Natural killer cell (primary cell): ENCODE results near the gene TNIK. TPM values are rescaled to one million over a fixed set of nuclear protein-coding genes. Genes with fewer than 3 reads are reported as not detected.

ENCODE experiments used
- ATAC-seq, 3 donors: fragments of 150-1000 bp in 2 of 3; fragments of 200-7000 bp in 1 of 3; cut with Tn5 transposase; 1 replicate in 1 of 3; 2 replicates in 2 of 3; pipeline ENCODE4 v1.10.0; 2021; ENCODE audit warnings: mild to moderate bottlenecking in 2 of 3, moderate library complexity in 2 of 3
- DNase-seq, 2 donors: peaks; one replicate each; pipeline versions ENCODE4 v3.0.0 to v3.0.0-alpha.2; 2013 to 2021; ENCODE audit warnings: mixed read lengths in 1 of 2
- H3K27ac ChIP-seq: one replicate; pipeline ENCODE4 v1.5.1; 2013; ENCODE audit warnings: mild to moderate bottlenecking, low read length
- H3K27me3 ChIP-seq: one replicate; pipeline ENCODE4 v1.6.1; 2013; ENCODE audit warnings: low read length; ENCODE audit not compliant: control insufficient read depth, insufficient read depth
- H3K36me3 ChIP-seq: one replicate; pipeline ENCODE4 v1.6.1; 2013; ENCODE audit warnings: low read length; ENCODE audit not compliant: control insufficient read depth, insufficient read depth
- H3K4me1 ChIP-seq: one replicate; pipeline ENCODE4 v1.6.1; 2013; ENCODE audit warnings: low read length; ENCODE audit not compliant: control insufficient read depth, insufficient read depth
- H3K4me3 ChIP-seq: one replicate; pipeline ENCODE4 v1.5.1; 2013; ENCODE audit warnings: low read length
- H3K9me3 ChIP-seq: one replicate; pipeline ENCODE4 v1.6.1; 2013; ENCODE audit warnings: low read length; ENCODE audit not compliant: control insufficient read depth, insufficient read depth
- H3K27ac Mint-ChIP-seq, 2 donors: one replicate each; pipeline ENCODE4 v1.8.0; 2022; ENCODE audit warnings: mild to moderate bottlenecking in 2 of 2, mixed read lengths in 2 of 2, moderate library complexity in 1 of 2
- H3K27me3 Mint-ChIP-seq, 2 donors: one replicate each; pipeline ENCODE4 v1.8.0; 2022; ENCODE audit warnings: low read depth in 2 of 2, mixed read lengths in 2 of 2
- H3K36me3 Mint-ChIP-seq: one replicate; pipeline ENCODE4 v1.8.0; 2022; ENCODE audit warnings: mixed read lengths
- H3K4me1 Mint-ChIP-seq, 2 donors: one replicate each; pipeline ENCODE4 v1.8.0; 2022; ENCODE audit warnings: mixed read lengths in 2 of 2
- H3K4me3 Mint-ChIP-seq: one replicate; pipeline ENCODE4 v1.8.0; 2022; ENCODE audit warnings: mild to moderate bottlenecking, moderate library complexity, mixed read lengths
- H3K9me3 Mint-ChIP-seq, 2 donors: one replicate each; pipeline ENCODE4 v1.8.0; 2022; ENCODE audit warnings: mixed read lengths in 2 of 2
- WGBS: methylation state at CpG from one replicate; pipeline ENCODE4 v1.1.7; 2013; ENCODE audit warnings: missing lambda C conversion rate; ENCODE audit not compliant: insufficient coverage; 5-methylcytosine and 5-hydroxymethylcytosine counted together
- intact Hi-C: fragments of 100-400 bp; cut with micrococcal nuclease; formaldehyde crosslinking; loops from one replicate; pipeline ENCODE4 v1.14.2; 2022
- total RNA-seq, 4 donors: library from RNA; stranded (reverse); fragments of 120-200 nt in 1 of 4; gene quantifications; one replicate each; pipeline versions ENCODE4 v1.2.3 to v1.2.4, GENCODE V29; 2013 to 2022
- TF ChIP-seq, protein P1 (sequence below): fragments of 200-600 bp; IDR thresholded peaks from one replicate; pipeline ENCODE4 v1.8.0; 2022; ENCODE audit warnings: antibody characterized with exemption

Gene TNIK
- total RNA-seq, 3 donors from 2014 or later (not counting 1 experiment from before 2014, with no cell fraction given) = 93.7 to 122 (median 119) TPM

DNA sequence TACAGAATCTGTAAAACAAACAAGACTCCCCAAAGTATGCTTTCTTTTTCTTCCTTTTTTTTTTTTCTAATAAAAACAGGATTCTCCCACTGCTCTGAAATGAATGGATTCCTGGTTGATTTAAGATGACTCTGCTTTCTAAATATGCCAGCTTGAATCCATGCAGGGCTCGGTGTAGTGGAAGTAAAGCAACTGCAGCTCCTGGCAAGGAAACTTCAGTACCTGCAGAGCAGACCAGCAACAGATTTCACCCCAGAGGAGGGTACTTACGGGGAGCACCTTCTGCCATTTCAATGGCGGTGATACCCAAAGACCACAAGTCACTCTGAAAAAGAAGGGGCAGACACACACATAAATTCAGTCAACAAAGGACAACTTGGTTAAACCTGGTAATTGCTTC, 283.1 kb downstream of the TNIK start:
- no peak for ATAC-seq
- no peaks in the 10 kb centered on the region for H3K27me3 ChIP-seq
- no peak overlapping the region for H3K27ac ChIP-seq
- 98% methylated on average over 3 of the region's 3 CpGs for WGBS
- no peaks in the 10 kb centered on the region for H3K36me3 Mint-ChIP-seq
- no peak for DNase-seq
- intact Hi-C loops = no loop called here
- no peaks in the 10 kb centered on the region for H3K9me3 ChIP-seq
- no peaks in the 10 kb centered on the region for H3K4me1 ChIP-seq
- H3K4me3 Mint-ChIP-seq = no peak overlapping the region
- no peak overlapping the region for H3K27ac Mint-ChIP-seq
- H3K4me3 ChIP-seq = no peak overlapping the region
- TF ChIP-seq, protein P1, sequence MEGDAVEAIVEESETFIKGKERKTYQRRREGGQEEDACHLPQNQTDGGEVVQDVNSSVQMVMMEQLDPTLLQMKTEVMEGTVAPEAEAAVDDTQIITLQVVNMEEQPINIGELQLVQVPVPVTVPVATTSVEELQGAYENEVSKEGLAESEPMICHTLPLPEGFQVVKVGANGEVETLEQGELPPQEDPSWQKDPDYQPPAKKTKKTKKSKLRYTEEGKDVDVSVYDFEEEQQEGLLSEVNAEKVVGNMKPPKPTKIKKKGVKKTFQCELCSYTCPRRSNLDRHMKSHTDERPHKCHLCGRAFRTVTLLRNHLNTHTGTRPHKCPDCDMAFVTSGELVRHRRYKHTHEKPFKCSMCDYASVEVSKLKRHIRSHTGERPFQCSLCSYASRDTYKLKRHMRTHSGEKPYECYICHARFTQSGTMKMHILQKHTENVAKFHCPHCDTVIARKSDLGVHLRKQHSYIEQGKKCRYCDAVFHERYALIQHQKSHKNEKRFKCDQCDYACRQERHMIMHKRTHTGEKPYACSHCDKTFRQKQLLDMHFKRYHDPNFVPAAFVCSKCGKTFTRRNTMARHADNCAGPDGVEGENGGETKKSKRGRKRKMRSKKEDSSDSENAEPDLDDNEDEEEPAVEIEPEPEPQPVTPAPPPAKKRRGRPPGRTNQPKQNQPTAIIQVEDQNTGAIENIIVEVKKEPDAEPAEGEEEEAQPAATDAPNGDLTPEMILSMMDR = no peak
- no peaks in the 10 kb centered on the region for H3K27me3 Mint-ChIP-seq
- H3K36me3 ChIP-seq = peaks cover 18% of the 10 kb centered on the region
- no peaks in the 10 kb centered on the region for H3K9me3 Mint-ChIP-seq
- H3K4me1 Mint-ChIP-seq = peaks cover 29 to 34% of the 10 kb centered on the region in 2 donors

DNA sequence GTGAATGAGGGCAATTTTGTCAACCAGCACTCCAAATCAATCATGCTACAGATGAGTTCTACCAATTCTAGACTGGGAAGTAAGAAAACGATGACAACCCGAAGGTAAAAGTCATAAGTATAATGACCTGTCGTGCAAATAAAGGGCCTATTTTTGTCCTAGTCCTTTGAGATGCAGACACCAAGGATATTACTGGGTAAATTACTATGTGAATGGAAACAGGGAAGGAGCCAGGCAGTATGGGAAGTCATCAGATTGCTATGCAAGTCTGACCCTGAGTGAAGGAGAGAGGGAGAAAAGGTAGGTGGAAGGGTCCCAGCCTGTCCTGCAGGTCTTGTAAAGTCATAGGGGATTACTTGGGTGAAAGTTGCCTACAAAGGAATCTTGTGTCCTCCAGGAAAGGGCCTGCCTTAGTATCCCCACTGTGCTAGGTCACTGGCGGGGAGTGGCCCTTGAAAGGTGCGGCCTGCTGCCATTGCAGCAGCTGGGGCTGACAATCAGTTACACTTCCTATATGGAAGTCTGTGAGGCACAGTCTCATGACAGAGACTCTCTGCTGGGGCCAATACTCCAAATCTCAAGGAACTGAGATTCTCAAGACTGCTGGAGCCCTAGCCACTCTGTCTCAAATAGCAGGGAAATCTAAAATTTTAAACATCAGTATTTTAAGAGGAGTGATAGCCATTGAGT, 283.8 kb downstream of the TNIK start:
- H3K27ac Mint-ChIP-seq = no peak overlapping the region

GRCh38 chr3:171175741-171176234, 284.4 kb downstream of the TNIK start:
- H3K36me3 Mint-ChIP-seq = no peaks in the 10 kb centered on the region
- DNase-seq (no peak), ATAC-seq (no peak)
- no peak overlapping the region for H3K4me3 Mint-ChIP-seq
- H3K4me3 ChIP-seq = no peak overlapping the region
- H3K4me1 ChIP-seq = no peaks in the 10 kb centered on the region
- TF ChIP-seq, protein P1 = no peak
- no peaks in the 10 kb centered on the region for H3K9me3 ChIP-seq
- H3K36me3 ChIP-seq = peaks cover 21% of the 10 kb centered on the region
- no peaks in the 10 kb centered on the region for H3K9me3 Mint-ChIP-seq
- no peak overlapping the region for H3K27ac ChIP-seq
- intact Hi-C loops = no loop called here
- no peaks in the 10 kb centered on the region for H3K27me3 ChIP-seq
- no peak overlapping the region for H3K27ac Mint-ChIP-seq
- WGBS = 99% methylated on average over 6 of the region's 7 CpGs
- no peaks in the 10 kb centered on the region for H3K27me3 Mint-ChIP-seq
- peaks cover 22 to 27% of the 10 kb centered on the region in 2 donors for H3K4me1 Mint-ChIP-seq

More for the DNA sequence above, 283.8 kb downstream of the TNIK start:
- Mint-ChIP-seq H3K4me1 (peaks cover 25 to 31% of the 10 kb centered on the region in 2 donors), H3K9me3 (no peaks in the 10 kb centered on the region), H3K4me3 (no peak overlapping the region), H3K27me3 (no peaks in the 10 kb centered on the region), H3K36me3 (no peaks in the 10 kb centered on the region)
- TF ChIP-seq, protein P1 = no peak
- H3K27ac ChIP-seq = no peak overlapping the region
- intact Hi-C loops = no loop called here
- H3K36me3 ChIP-seq = peaks cover 21% of the 10 kb centered on the region
- H3K27me3 ChIP-seq = no peaks in the 10 kb centered on the region
- no peak for ATAC-seq
- DNase-seq = no peak
- 96% methylated on average over 5 of the region's 5 CpGs for WGBS
- no peaks in the 10 kb centered on the region for H3K4me1 ChIP-seq
- H3K4me3 ChIP-seq = no peak overlapping the region
- no peaks in the 10 kb centered on the region for H3K9me3 ChIP-seq

DNA sequence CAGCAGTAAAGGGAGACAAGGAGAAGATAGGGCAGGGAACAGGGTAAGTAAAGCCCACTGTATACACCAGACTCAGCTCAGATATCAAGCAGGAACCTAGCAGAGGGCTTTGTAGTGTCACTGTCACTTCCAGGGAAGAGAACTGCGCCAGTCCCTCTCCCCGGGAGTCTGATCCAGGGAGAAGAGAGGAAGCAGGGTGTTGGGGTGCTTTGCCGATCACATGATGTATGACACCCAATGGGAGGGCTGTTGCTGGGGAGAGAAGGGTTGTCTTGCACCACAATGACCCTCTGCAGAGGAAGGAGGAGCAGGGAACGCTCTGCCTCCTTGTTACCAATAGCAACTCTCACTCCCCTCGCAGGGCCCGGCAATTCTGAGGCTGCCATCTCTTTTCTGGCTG, 286.5 kb downstream of the TNIK start:
- H3K4me3 ChIP-seq = no peak overlapping the region
- Mint-ChIP-seq H3K9me3 (no peaks in the 10 kb centered on the region), H3K27me3 (no peaks in the 10 kb centered on the region), H3K4me1 (peaks cover 8 to 9% of the 10 kb centered on the region in 2 donors), H3K27ac (no peak overlapping the region), H3K36me3 (no peaks in the 10 kb centered on the region), H3K4me3 (no peak overlapping the region)
- intact Hi-C loops = no loop called here
- 82% methylated on average over 6 of the region's 6 CpGs for WGBS
- H3K9me3 ChIP-seq = no peaks in the 10 kb centered on the region
- no peaks in the 10 kb centered on the region for H3K27me3 ChIP-seq
- TF ChIP-seq, protein P1 = no peak
- ATAC-seq = no peak
- no peaks in the 10 kb centered on the region for H3K4me1 ChIP-seq
- DNase-seq = no peak
- peaks cover 30% of the 10 kb centered on the region for H3K36me3 ChIP-seq
- no peak overlapping the region for H3K27ac ChIP-seq
